Loucy (cell line): Measurements from ENCODE around the gene NR2C2.
A peak's percentile ranks its signal among the peaks of the same experiment; 100 is the strongest.

Source experiments
- EZH2phosphoT487 ChIP-seq: fragments of 200-600 bp; IDR thresholded peaks from 2 replicates; pipeline ENCODE4 v1.6.1; 2018; ENCODE audit warnings: antibody characterized with exemption, mild to moderate bottlenecking, moderate library complexity, borderline replicate concordance
- TF ChIP-seq, protein P1 (sequence below): fragments of 200-600 bp; sonication (generic); conservative IDR thresholded peaks from 2 replicates; pipeline ENCODE4 v1.5.1; 2014; ENCODE audit warnings: mild to moderate bottlenecking, antibody characterized with exemption, low read length

DNA sequence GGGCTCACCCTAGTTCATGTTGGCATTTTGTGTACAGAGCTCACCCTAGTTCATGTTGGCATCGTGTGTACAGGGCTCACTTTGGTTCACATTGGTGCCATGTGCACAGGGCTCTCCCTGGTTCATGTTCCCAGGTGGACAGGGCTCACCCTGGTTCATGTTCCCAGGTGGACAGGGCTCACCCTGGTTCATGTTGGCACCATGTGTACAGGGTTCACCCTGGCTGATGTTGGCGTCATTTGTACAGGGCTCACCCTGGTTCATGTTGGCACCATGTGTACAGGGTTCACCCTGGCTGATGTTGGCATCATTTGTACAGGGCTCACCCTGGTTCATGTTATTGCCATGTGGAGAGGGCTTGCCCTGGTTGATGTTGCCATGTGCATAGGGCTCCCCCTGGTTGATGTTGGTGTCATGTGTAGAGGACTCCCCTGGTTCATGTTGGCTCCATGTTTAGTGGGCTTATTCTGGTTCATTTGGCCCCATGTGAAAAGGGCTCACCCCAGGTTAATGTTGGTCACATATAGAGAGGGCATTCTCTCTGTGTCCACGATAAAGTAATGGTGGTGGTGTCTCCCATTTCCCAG is 31.7 kb upstream of the NR2C2 start:
- TF ChIP-seq, protein P1, sequence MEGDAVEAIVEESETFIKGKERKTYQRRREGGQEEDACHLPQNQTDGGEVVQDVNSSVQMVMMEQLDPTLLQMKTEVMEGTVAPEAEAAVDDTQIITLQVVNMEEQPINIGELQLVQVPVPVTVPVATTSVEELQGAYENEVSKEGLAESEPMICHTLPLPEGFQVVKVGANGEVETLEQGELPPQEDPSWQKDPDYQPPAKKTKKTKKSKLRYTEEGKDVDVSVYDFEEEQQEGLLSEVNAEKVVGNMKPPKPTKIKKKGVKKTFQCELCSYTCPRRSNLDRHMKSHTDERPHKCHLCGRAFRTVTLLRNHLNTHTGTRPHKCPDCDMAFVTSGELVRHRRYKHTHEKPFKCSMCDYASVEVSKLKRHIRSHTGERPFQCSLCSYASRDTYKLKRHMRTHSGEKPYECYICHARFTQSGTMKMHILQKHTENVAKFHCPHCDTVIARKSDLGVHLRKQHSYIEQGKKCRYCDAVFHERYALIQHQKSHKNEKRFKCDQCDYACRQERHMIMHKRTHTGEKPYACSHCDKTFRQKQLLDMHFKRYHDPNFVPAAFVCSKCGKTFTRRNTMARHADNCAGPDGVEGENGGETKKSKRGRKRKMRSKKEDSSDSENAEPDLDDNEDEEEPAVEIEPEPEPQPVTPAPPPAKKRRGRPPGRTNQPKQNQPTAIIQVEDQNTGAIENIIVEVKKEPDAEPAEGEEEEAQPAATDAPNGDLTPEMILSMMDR, result peak; percentile 54; the same call in 1 of the 2 replicates
- no peak for TF ChIP-seq EZH2phosphoT487
